CD4-positive, alpha-beta T cell treated with Interleukin-15 for 4 hours (primary cell): ENCODE data around the gene C4BPA.
A peak's percentile ranks its signal among the peaks of the same experiment; 100 is the strongest.

Source experiments
- DNase-seq: peaks from one replicate; pipeline ENCODE4 v3.0.0-alpha.2; 2020; ENCODE audit warnings: low spot score

The C4BPA gene

DNA sequence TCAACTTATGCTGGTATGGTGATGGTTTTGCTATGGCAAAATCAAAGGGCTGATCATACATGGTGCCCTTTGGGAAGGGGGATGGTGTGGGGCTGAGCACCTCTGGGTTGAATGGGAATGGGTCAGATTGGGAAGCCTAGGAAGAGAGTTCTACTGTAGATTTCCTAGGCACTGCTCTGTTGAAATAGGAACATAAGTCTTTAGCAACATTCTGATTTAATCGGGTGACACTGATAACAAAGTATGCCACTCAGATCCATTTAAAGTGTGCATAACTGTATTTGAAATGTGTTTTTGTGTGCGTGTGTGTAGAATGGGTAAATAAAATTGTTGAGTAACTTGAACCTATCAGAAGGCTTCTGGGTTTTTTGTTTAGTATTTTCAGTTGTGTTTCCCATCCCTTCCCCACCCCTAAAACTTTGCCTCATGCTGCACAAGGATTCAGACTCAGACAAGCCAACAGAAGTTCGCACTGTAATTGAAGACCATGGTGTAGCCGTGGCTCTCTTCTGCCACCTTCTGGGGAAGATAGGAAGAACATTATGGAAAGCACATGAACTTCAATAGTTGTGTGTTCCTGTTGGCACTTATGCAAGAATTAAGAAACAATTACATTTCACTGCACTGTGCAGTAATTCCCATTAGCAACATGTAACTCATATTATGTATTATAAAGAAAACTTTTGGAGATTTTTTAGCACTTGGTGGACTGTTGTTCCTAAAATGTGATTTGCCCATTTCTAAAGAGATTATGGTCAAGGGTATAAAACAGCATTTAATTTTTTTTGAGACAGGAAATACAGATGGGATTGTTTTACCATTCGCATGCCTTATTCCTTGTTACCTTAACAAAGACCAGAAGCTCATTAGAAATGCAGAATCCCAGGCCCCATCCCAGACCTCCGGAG lies 26.3 kb upstream of the C4BPA start:
- peak; percentile 79 for DNase-seq

DNA sequence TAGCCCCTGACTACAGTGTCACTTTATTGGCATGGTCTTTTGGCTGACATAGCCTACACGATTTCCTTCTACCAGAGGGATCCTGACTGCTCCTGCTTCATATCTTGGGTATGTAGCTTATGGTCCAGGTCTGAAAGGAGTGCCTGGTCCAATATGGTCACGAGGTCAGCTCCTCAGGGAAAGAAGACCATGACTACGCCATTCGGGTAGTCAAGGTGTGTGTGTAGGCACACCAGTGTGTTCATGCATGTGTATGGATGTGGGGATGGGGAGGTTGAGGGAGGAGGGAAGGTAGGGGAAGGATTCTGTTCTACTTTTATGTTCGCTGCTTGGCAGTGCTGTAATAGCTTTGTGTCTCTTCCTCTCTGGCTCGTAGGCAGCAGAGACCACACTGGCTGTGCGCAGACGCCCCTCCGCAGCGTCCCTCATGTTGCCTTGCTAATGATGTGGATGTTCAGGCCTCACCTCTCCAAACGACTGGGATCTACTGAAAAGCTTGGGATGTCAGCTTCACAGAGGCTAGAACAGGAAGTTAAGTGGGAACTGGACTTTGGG lies 25.4 kb upstream of the C4BPA start:
- DNase-seq: no peak

DNA sequence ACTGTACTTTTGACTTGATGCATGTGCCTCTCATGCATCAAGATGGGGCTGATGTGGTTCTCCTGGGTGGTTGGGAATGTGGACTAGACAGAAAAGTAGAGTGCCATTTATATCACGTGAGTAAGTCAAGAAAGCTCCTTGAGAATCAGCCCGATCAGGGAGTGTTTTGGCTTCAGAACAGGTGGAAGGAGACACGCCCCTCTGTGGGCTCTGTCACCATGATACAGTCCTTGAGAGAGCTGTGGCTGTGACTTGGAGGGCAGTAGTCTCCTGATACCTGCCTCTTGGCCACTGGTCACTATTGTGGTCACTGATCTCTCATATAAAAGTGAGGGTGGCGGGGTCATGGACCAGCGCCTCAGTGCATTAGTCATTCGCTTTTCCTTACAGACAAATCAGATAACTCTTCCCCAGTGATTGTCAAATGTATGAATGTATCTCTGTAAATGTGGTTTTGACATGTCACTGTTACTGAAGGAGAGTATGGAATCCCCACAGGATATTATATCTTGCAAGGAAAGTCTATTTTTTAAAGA lies 24.3 kb upstream of the C4BPA start:
- no peak for DNase-seq

DNA sequence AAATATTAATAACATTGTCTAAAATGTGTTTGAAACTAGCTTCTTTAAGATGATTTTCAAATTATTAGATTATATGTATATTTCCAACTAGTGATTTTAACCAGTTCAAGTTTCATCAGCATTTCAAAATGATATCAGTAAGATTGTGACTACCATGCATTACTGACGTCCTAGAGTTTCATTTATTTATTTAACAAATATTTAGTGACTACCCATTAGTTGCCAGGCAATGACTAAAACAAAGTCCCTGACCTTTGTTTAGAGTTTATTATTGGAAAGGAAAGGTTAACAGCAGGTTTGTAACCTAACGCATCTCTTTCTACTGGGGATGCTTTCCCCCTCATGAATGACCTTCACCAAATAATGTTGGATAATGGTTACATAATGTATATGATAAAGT lies 22.9 kb upstream of the C4BPA start:
- no peak for DNase-seq

DNA sequence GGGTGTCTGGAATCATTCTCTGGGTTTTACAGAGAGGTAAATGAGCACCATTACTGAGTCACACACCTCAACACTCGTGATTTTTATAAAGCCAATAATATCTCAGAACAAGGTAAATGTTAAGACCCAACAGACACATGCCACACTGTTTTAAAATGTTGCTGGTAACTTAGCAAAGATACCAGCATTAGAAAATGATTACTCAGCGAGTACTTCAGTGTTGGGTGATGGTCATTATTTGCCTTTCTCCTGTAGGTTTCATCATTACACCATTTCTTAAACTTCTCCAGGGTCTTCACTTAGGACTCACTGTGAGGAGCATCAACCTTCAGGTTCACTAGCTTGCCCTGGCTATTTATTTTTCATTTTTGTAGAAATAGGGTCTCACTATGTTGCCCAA lies 22.2 kb upstream of the C4BPA start:
- DNase-seq: no peak

DNA sequence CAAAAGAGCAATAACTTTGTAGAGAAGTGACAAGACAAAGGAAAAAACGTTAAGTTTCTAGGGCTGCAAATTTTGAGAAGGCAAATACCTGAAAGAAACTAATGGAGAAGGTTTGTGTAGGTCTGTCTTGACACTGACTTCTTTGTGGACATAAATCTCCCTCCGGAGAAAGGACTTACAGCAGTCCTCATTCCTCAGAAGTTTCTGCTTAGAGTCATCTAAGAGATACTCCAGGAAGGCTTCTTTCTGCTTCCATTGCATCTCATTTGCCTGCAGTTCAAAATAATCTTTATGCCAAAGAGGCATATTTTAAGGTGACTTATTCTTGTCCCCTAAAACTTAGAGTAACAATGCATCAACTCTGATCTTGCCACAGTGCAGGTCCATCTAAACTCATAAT lies 19.8 kb upstream of the C4BPA start:
- DNase-seq: no peak

DNA sequence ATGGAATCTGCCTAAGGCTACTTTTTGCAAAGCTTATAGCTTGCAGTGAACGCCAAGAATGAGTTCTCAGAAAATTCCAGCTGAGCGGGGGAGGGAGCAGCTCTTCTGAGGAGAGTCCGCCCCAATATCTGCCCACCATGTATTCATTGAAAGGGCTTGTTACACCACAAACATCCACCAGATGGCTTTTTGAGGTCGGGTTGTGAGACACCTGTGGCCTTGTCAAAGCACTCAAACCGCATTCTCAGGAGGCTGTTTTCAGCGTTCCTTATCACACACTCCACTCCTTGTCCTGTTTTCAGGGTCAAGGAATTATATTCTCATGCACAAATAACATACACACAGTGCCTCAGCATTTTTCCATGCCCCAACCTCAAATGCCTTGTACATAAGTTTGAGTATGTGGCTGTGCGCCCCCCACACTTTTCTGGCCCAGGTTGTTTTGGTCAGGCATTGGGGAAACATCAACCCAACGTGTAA lies 19.3 kb upstream of the C4BPA start:
- peak; percentile 62 for DNase-seq

DNA sequence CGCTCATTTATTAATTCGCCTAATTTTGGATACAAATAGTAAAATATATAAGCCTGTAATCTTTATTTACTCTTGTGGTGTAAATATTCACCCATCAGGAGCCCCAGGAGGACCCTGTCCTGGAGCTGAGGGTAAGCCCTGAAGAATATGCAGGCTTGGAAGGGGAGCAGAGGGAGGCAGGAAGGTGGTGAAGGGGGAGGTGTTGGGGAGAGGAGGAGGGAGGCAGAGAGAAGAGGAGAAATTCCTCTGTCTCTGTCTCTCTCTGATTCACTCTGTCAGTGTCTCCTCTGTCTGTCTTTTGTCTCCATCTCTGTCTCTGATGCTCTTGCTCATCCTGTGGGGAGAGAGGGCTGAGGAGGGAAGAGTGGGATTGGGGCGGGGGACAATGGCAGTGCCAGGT lies 18.1 kb upstream of the C4BPA start:
- DNase-seq: no peak

DNA sequence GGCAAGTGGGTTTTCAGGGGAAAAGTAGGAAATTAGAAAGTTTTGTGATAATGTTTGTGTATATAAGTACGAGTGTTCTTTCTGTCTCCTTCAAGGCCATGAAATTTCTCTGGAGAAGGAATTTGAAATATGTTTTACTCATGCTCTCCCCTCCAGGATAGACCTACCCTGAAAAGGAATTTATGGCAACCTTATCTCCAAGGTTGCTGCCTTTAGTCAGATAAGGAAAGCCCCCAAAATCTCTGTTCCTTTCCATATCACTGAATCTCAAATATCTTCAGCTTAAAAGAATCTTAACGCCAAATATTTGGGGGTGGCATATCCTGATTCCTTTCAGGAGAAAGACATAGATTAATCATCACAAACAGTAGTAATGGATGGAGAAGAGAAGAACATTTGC lies 15.9 kb upstream of the C4BPA start:
- DNase-seq: no peak

DNA sequence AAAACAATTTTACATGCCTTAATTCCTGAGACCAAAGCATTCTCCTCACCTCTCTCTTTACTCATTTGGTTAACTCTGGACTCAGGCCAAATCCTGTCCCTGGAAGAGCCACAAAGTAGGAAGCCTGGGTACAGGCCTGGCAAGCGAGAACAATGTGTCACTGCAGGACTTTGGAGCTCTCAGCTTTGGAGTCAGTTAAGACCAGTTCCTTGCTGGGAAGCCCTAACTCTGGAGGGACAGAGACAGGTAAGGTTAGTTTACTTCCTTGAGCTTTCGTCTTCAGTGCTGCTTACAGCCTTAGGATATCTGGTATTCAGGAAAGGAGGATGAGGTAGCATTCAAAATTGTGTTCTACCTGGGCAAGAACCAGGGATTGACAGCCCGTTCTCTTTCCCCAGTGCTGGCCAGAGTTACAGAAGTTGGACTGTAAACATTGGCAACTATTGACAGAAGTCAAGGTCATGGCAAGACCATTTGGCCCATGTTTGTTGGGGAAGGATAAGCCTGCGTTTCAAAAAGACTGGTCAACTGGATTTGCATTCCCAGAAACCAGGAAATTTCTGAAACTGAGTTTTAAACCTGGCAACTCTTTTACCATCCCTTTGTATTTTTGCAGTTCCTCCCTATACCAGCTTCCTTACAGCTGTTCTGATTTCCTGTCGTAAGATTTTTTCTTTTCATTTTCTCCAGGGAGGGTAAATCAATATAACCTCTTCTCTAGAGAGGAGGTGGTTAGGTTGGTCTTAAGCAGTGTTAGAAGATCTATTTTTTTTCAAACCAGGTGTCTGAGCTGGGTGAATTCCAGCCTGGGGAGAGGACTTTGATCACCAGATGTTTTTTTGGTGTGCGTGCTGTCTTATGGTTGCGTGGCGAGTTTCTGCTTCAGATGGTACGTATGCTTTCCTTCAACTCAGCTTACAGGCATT lies 15.1 kb upstream of the C4BPA start, which contains the start of gene C4BPB:
TSS of gene C4BPB (plus strand) at position 160 of the 926 bp plus-strand sequence. CDS start at position 832, 672 bp downstream.
- no peak for DNase-seq

DNA sequence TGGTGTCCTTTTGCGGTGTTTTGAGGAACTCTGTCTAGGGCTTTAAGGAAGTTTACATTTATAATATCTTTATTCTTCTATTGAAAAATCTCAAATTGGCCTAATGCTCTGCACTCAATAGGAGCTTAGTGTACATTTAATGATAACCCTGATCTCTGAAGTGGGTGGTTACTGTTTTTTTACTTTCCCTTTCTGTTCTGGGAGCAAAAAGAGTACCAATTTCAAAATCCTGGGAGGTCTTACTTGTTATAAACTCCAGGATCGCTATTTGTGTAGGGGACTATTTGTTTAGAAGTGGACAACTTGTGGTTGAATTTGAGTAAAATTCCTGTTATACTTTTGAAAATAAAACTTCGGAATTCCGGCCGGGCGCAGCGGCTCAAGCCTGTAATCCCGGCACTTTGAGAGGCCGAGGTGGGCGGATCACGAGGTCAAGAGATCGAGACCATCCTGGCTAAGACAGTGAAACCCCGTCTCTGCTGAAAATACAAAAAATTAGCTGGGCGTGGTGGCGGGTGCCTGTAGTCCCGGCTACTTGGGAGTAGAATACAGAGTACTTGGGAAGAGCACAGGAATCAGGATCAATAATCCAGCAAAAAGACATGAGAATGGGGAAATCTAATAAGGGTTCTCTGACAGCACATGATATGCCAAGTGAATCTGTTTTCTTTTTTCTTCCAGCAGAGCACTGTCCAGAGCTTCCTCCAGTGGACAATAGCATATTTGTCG lies 14.2 kb upstream of the C4BPA start:
- DNase-seq: no peak

DNA sequence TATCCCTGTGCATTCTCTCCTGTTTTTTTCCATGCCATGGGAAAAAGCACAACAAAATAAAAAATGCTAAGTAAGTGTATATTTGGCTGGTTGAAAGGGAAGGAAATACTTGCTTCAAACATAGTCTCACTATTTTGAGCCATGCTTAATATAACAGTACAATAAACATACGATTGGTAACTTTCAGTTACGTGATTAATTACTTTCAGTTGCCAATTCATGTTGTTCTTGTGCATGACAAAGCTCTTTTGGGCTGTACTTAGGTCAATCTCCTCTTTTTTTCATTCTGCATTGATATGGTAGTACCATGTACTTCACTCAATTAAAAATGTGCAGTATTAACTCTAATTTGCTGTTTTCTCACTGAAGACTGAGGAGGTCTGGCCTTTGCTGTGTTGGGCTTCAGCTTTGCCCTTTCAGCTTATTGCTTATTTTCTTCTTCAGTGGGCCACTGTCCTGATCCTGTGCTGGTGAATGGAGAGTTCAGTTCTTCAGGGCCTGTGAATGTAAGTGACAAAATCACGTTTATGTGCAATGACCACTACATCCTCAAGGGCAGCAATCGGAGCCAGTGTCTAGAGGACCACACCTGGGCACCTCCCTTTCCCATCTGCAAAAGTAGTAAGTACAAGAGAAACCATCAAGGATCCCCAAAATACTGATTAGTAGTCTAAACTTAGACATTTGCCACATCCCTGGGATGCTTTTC lies 12.7 kb upstream of the C4BPA start:
- DNase-seq: no peak

DNA sequence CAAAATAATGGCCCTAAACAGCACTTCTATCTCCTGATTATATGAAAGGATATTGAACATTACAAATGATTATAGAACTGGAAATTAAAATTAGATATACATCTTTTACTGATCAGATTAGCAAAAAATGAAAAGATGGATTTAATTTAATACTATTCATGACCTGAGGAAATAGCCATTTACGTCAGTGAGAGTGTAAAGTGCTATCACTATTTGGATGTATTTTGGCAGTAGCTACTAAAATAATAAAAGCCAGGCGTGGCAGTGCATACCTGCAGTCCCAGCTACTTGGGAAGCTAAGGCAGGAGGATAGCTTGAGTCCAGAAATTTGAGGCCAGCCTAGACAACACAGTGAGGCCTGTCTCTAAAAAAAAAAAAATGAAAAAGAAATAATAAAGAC lies 10.1 kb upstream of the C4BPA start:
- no peak for DNase-seq

DNA sequence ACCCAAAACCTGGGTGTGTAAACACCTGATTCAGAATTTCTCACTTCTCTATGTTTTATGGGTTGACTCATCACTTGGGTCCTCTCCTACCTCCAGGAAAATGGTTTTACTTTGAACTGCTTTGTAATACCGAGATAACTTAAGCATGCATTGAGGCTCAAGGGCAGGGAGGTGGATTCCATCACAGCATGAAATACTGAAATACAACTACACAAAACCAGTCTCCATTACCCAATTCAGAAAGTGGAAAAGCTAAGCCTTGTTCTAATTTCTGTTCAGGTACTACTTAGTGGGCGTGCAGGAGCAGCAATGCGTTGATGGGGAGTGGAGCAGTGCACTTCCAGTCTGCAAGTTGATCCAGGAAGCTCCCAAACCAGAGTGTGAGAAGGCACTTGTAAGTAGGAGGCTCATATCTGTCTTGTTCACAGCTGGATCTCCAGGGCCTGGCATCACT lies 6.1 kb upstream of the C4BPA start:
- no peak for DNase-seq

DNA sequence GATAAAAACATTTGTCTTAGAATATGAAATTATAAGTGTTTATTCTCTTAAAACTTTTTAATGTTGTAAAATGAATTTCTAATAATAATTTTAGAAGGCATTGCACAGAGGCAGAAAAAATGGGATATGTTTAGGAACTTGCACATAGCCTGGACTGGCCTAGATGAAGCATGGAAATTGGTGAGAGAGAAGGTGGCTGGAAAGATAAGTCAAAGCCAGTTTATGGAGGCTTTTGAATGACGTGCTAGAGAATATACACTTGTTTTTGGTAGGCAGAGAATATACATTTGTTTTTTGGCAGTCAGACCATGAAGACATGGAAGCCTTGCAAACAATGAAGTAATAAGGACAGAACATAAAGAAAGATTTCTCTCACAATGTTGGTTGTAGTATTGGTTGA lies 2.3 kb upstream of the C4BPA start:
- DNase-seq: no peak

DNA sequence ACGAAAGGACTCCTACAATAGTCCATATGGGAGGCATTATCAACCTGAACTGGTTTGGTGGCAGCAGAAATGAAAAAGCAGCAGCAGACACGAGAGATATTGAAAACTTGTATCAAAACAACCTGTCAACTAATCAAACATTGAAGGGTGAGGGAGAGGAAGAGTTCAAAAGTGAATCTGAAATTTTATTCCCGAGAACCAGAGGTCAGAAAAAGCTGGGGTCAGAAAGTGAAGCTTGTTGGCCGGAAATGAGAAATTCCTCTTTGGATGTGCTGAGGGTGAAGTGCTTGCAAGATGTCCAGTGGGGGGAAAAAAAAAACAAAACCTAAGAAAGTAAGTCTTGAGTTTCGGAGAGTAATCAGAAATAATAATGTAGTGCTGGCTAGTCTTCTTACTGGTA lies 1.9 kb upstream of the C4BPA start:
- no peak for DNase-seq

DNA sequence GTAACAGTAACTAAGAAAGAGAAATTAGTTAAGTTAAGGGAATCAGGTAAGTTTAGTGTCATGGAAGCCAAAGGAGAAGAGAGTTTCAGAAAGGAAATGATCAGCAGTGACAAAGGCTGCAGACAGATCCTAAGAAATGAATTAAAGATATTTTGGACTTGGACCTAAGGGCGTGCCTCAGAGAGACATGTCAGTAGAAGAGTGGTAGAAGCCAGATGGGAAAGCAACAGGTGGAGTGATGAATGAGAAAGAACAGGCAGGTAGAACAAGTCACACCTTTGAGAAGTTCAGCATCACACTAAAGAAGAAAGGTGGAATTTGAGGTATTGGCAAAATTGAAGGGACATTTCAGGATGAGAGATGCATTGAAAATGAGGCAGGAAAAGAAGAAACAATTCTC lies 1.4 kb upstream of the C4BPA start:
- DNase-seq: no peak

DNA sequence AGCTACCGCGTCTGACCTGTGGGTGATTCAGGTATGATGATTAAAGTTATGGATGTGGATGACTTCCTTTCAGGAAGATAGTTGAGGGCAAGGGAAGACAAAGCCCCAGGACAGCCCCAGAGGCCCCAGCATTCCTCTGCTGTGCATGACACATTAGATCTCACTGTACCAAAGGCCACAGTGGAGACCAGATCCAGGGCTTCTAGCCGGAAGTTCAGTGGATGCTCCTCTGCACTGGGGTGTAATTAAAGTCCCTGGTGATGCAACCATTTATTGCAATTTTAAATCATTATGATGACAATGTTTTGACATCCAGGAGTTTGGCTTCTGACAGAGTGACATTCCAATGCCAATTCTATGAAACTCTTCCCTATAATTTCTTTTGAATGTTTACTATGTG lies 5.0 kb downstream of the C4BPA start:
- DNase-seq: no peak

DNA sequence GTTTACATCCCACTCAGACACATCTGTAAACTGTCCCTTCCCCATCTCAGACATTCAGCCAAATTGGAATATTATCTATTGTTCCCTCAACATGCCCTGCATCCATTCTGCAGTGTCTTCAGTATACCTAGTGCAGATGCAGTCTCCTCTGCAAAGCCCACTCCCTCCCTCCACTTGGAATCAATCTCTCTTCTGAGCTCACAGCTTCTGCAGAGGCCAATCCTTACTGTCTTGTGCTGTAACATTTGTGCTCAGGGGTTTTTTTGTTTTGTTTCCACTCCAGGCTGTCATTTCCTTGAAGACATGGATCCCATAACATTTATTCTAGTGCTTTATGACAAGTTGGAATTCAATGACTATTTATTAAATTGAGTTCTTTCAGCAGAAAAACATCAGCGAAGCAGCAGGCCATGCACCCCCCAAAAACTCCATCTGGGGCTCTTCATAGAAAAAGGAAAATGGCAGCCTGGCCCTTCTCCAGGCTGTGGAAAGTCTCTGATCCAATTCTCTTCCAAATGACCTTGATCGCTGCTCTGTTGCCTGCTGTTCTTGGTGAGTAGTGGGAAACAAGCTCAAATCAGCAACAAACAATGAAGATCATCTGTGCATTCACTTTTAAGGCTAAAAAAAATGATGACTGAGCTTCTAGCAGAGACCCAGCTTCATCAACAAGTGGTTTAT lies 8.7 kb downstream of the C4BPA start:
- no peak for DNase-seq

DNA sequence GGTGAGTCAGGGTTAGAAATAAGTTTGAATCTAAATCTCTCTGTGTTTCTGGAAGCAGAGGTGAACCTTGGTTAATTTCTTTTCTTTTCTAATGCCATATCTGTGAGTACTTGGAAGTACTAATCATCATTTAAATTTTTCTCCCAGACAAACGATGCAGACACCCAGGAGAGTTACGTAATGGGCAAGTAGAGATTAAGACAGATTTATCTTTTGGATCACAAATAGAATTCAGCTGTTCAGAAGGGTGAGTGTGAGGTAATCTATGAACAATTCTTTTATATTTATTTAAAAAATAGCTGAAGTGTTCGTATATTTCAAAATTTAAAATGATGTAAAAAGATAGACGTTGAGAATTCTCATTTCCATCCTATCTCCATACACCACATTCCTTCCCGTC lies 11.2 kb downstream of the C4BPA start:
- DNase-seq: no peak
